GM12872 (cell line): ENCODE measurements around the gene DOLPP1.

Source experiments
- CTCF ChIP-seq: IDR thresholded peaks from 3 replicates; pipeline ENCODE4 v1.5.1; 2011; ENCODE audit warnings: low read depth, mild to moderate bottlenecking, low read length, moderate library complexity; ENCODE audit not compliant: insufficient read depth

DOLPP1 gene

DNA sequence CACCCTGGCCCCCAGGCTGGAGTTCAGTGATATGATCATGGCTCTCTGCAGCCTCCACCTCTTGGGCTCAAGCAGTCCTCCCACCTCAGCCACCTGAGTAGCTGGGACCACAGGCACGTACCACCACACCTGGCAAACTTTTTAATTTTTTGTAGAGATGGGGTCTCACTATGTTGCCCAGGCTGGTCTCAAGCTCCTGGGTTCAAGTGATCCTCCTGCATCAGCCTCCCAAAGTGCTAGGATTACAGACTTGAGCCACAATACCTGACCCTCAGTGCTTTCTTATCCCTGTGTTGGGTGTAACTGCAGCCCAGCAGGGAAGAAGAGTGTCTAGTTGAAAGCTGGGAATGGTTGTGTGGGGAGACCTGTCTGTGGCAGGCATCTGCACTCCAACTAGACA lies 41.2 kb downstream of the DOLPP1 start:
- no peak for TF ChIP-seq CTCF

- no peak for TF ChIP-seq CTCF
Observed at GRCh38 chr9:129124506-129125069, 43.7 kb downstream of the DOLPP1 start.

DNA sequence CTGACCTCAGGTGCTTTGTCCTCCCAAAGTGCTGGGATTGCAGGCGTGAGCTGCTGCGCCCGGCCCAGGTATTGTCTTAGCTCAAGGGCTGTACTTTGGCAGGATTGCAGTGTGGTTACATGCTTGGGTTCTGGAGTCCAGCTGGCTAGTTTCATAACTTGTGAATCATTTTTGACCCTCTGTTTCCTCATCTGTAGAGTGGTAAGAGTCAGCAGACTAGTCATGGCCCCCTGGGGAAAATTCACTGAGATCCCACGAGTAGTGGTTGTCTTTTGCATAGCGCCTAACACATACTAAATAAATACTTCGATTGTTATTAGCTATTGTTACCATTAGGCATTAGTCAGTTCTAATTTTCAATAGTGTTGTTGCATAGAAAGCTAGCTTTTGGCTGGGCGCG lies 44.6 kb downstream of the DOLPP1 start:
- TF ChIP-seq CTCF: no peak

DNA sequence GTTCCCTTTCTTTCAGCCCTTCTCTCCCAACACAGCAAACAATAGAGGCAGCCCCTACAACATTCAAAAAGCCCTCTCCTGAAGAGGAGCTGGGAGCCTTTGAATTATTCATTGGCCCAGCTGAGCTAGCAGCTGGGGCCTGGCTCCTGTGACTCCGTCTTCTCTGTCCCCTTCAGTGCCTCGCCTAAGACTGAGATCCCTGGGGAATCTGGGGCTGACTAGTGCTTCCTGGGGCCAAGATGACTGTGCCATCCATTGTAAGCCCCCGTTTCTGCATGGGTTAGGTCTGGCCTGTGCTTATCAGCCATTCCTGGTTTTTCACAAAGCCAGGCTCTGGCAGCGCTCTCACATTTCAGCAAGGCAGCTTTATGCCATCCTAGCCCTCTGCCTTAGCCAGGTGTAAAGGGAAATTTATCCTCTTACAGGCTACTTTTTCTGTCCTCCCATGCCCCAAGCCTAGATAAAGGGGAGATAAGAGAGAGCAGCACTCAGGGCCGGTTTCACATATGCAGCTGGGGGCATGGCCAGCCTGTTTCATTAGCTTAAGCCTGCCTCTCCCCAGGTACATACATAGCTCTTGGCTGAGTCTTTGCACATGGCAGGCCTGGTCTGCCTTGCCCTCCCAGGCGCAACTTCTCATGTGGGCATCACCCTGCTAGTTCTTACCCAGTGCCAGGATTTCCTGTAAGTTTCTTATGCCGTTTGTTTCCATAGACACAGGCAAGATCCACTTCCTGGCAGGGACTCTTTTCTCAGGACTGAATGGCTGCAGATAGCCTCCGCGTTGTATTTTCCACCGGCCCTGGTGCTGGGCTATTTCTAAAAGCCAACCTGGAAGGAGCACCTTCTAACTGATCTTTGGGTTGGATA lies 46.1 kb downstream of the DOLPP1 start:
- TF ChIP-seq CTCF: no peak

GRCh38 chr9:129128689-129129088 lies 47.8 kb downstream of the DOLPP1 start:
- no peak for TF ChIP-seq CTCF

- TF ChIP-seq CTCF: no peak
Observed at GRCh38 chr9:129130791-129131190, 49.9 kb downstream of the DOLPP1 start.

GRCh38 chr9:129131300-129132145 lies 50.6 kb downstream of the DOLPP1 start:
- TF ChIP-seq CTCF: peak; percentile 100
